Esophagus squamous epithelium (tissue), 4 donors: ENCODE measurements around the gene HNMT.
"Not testable (repeated sequence)": the region's sequence is repeated elsewhere in the genome, so short reads cannot be mapped to it uniquely, and the experiment has no call there.

Experiments used
- CTCF ChIP-seq, 6 experiments: fragments of 450-650 bp in 4 of 6; fragments of 200-600 bp in 2 of 6; sonication (generic) in 2 of 6; IDR thresholded peaks; one replicate each; pipeline ENCODE4 v1.5.1; 2016 to 2019; ENCODE audit warnings: antibody characterized with exemption in 6 of 6, mild to moderate bottlenecking in 4 of 6, moderate library complexity in 4 of 6
- POLR2A ChIP-seq, 4 donors: fragments of 450-650 bp; IDR thresholded peaks; one replicate each; pipeline ENCODE4 v1.6.1; 2017; ENCODE audit warnings: antibody characterized with exemption in 4 of 4, mild to moderate bottlenecking in 4 of 4, moderate library complexity in 3 of 4

- TF ChIP-seq CTCF, POLR2A (IDR thresholded peaks at IDR 0.05): not testable (repeated sequence)
Observed at GRCh38 chr2:137922171-137922570, 42.1 kb upstream of the HNMT start.
